Memory B cell (primary cell): ENCODE data around the gene TCF4.
A peak's percentile ranks its signal among the peaks of the same experiment; 100 is the strongest.

Experiments
- ATAC-seq: fragments of 150-1000 bp; cut with Tn5 transposase; 2 replicates; pipeline ENCODE4 v1.10.0; 2021; ENCODE audit warnings: low read depth, mild to moderate bottlenecking, moderate library complexity
- DNase-seq, 2 donors: peaks; one replicate each; pipeline ENCODE4 v3.0.0; 2022; ENCODE audit warnings: low spot score in 2 of 2
- H3K27ac Mint-ChIP-seq: one replicate; pipeline ENCODE4 v1.8.0; 2022; ENCODE audit warnings: mild to moderate bottlenecking, moderate library complexity, mixed read lengths
- H3K27me3 Mint-ChIP-seq: one replicate; pipeline ENCODE4 v1.8.0; 2022; ENCODE audit warnings: mixed read lengths
- H3K36me3 Mint-ChIP-seq: one replicate; pipeline ENCODE4 v1.8.0; 2022; ENCODE audit warnings: mild to moderate bottlenecking, mixed read lengths
- H3K4me1 Mint-ChIP-seq: one replicate; pipeline ENCODE4 v1.8.0; 2022; ENCODE audit warnings: mixed read lengths
- H3K4me3 Mint-ChIP-seq: one replicate; pipeline ENCODE4 v1.8.0; 2022; ENCODE audit warnings: mild to moderate bottlenecking, moderate library complexity, mixed read lengths
- H3K9me3 Mint-ChIP-seq: one replicate; pipeline ENCODE4 v1.8.0; 2022; ENCODE audit warnings: mixed read lengths

TCF4 gene

GRCh38 chr18:55319459-55320193, 268.4 kb downstream of the TCF4 start:
- DNase-seq, result no peak
- Mint-ChIP-seq H3K27ac (peak overlapping the region; percentile 97), H3K4me1 (peaks cover 33% of the 10 kb centered on the region), H3K27me3 (no peaks in the 10 kb centered on the region), H3K4me3 (peak overlapping the region; percentile 95), H3K9me3 (no peaks in the 10 kb centered on the region), H3K36me3 (peaks cover 6% of the 10 kb centered on the region)
- ATAC-seq, result no peak

GRCh38 chr18:55318951-55319441, 269.0 kb downstream of the TCF4 start:
- ATAC-seq (no peak), DNase-seq (no peak)
- H3K4me3 Mint-ChIP-seq, result peak overlapping the region; percentile 95
- H3K9me3 Mint-ChIP-seq, result no peaks in the 10 kb centered on the region
- H3K4me1 Mint-ChIP-seq, result peaks cover 35% of the 10 kb centered on the region
- H3K27me3 Mint-ChIP-seq, result no peaks in the 10 kb centered on the region
- H3K27ac Mint-ChIP-seq, result peak overlapping the region; percentile 97
- peaks cover 6% of the 10 kb centered on the region for H3K36me3 Mint-ChIP-seq

- ATAC-seq, result no peak
- Mint-ChIP-seq H3K4me1 (peaks cover 40% of the 10 kb centered on the region), H3K27ac (peak overlapping the region; percentile 97), H3K4me3 (peak overlapping the region; percentile 95), H3K27me3 (no peaks in the 10 kb centered on the region), H3K9me3 (no peaks in the 10 kb centered on the region), H3K36me3 (peaks cover 6% of the 10 kb centered on the region)
- DNase-seq, result no peak
Observed at GRCh38 chr18:55317864-55318263, 270.1 kb downstream of the TCF4 start.

DNA sequence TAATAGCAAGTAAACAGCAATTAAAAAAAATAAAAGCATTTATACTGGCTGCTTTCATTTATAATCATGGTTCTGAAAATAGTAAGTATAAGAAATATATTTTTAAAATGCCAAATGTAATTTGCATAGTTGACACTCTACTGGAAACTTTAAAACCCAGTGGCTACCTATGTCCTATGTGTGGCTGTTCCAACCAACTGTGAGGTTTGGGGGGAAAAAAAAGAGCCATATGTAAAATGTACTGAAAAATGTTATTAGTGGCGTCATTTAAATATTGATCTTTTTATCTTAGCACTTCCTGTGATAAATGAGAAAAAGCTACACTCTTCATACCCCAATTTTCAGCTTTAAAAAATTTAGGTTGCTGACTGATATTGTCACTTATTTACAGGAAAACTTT, 270.7 kb downstream of the TCF4 start:
- peaks cover 43% of the 10 kb centered on the region for H3K4me1 Mint-ChIP-seq
- H3K36me3 Mint-ChIP-seq, result peaks cover 6% of the 10 kb centered on the region
- H3K9me3 Mint-ChIP-seq, result no peaks in the 10 kb centered on the region
- peak overlapping the region; percentile 97 for H3K27ac Mint-ChIP-seq
- no peak for DNase-seq
- ATAC-seq, result no peak
- H3K4me3 Mint-ChIP-seq, result peak overlapping the region; percentile 95
- no peaks in the 10 kb centered on the region for H3K27me3 Mint-ChIP-seq

DNA sequence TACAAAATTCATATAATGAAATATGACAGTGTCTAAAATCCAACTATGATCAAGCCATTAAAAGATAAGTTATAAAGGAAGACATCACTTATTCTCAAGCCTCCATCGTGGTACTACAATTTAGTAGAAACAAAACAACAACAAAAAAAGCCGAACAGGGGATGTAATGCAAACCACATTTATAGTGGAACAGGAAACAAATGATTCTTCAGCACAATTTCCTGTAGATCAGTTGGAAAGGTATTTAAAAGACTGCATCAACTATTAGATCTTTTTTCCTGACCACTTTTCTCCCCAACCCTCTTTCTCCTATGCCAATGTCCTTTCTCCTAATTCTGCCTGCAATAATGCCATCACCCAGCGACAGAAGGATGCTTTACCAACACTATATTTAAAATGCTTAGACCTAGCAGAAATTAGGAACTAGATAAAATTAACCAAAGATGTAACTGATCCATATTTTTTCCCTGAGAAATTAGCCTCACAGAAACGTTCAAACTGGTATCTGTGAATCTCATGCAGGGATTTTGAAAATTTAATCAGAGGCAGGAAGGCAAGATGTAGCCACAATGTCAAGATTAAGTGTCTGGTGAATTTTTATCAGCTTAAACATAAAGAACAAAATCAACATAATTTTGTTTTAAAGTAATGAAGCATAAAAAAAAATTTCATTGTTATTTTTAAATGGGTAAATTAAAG, 271.4 kb downstream of the TCF4 start:
- H3K4me1 Mint-ChIP-seq, result peaks cover 47% of the 10 kb centered on the region
- peaks cover 6% of the 10 kb centered on the region for H3K36me3 Mint-ChIP-seq
- H3K27me3 Mint-ChIP-seq, result no peaks in the 10 kb centered on the region
- no peaks in the 10 kb centered on the region for H3K9me3 Mint-ChIP-seq
- no peak for ATAC-seq
- DNase-seq, result no peak
- H3K4me3 Mint-ChIP-seq, result peak overlapping the region; percentile 78
- H3K27ac Mint-ChIP-seq, result peak overlapping the region; percentile 61

GRCh38 chr18:55314615-55315237, 273.3 kb downstream of the TCF4 start:
- DNase-seq, result no peak
- Mint-ChIP-seq H3K27me3 (no peaks in the 10 kb centered on the region), H3K9me3 (no peaks in the 10 kb centered on the region), H3K4me1 (peaks cover 62% of the 10 kb centered on the region), H3K4me3 (peak overlapping the region; percentile 41), H3K36me3 (peaks cover 10% of the 10 kb centered on the region), H3K27ac (peak overlapping the region; percentile 82)
- no peak for ATAC-seq

DNA sequence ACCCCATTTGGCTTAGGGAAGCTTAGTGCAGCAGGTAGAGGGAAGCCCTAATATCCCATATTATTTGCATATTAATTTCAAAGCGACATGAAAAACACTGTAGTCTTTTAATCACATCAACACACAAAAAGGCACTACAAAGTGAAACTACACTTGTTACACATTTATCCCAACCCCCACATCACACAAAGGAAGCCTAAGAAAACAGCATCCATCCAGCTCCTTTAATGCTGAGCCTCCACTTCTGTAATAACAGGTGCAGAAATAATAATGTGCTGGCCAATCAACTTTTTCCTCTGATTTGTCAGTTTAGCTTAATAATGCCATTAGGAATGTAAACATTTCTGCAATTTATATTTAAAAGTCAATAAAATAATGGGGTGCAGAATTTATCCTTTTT, 274.0 kb downstream of the TCF4 start:
- Mint-ChIP-seq H3K27ac (peak overlapping the region; percentile 82), H3K27me3 (no peaks in the 10 kb centered on the region), H3K4me3 (peak overlapping the region; percentile 55), H3K9me3 (no peaks in the 10 kb centered on the region), H3K36me3 (peaks cover 10% of the 10 kb centered on the region), H3K4me1 (peaks cover 61% of the 10 kb centered on the region)
- ATAC-seq (peak; percentile 14), DNase-seq (no peak)

DNA sequence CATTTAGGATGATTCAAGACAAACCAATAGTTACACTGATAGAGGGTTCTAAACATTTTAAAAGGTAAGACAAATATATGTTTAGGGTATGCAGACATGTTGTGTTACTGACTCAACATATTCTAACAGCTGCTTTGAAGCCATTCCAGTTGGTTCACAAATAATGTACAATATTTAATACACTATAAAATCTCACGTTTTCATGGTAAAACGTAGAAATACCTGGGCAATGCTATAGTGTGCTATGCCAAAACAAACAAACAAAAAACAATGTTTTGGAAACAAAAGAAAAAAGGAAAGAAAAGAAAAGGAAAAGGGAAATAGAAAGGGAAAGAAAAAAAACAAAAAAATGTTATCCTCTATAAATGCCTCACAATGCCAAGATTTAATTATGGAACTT, 277.1 kb downstream of the TCF4 start:
- peak overlapping the region; percentile 82 for H3K27ac Mint-ChIP-seq

DNA sequence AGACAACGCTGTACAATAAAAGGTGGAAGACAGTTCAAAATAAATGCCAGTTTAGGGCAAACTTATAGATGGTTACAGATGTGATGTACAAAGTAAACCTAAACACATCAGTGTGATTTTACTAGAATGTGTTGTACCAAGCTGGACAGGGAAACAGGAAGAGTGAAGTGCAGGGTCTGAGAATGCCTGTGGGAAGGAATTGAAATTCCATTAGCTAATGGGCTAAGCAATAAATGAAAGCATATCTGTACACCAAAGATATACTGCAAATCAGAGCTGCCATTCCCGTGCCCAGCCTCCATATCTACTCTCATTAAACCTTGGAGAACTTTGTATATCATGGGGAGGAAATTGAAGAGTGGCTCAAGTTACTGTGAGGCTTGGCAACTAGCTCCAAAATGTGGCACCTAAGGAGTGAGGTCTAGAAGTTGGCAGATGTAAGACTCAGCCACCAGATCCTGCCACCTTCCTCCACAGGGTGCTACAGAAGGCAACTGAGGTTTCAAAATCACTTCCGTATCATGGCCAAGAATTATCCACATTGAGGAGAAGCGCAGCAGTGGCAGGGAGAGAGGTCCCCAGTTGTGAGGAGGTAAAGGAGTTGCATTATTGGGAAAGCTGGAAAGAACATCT, 277.8 kb downstream of the TCF4 start:
- no peaks in the 10 kb centered on the region for H3K9me3 Mint-ChIP-seq
- H3K36me3 Mint-ChIP-seq, result peaks cover 16% of the 10 kb centered on the region
- H3K4me3 Mint-ChIP-seq, result peak overlapping the region; percentile 33
- DNase-seq, result no peak
- peaks cover 60% of the 10 kb centered on the region for H3K4me1 Mint-ChIP-seq
- ATAC-seq, result no peak
- H3K27ac Mint-ChIP-seq, result peak overlapping the region; percentile 65
- no peaks in the 10 kb centered on the region for H3K27me3 Mint-ChIP-seq

More for the DNA sequence above, 277.1 kb downstream of the TCF4 start:
- Mint-ChIP-seq H3K27me3 (no peaks in the 10 kb centered on the region), H3K36me3 (peaks cover 16% of the 10 kb centered on the region), H3K4me1 (peaks cover 59% of the 10 kb centered on the region), H3K4me3 (no peak overlapping the region), H3K9me3 (no peaks in the 10 kb centered on the region)
- ATAC-seq, result no peak
- no peak for DNase-seq

GRCh38 chr18:55309249-55309648, 278.7 kb downstream of the TCF4 start:
- H3K4me1 Mint-ChIP-seq, result peaks cover 58% of the 10 kb centered on the region
- peaks cover 18% of the 10 kb centered on the region for H3K36me3 Mint-ChIP-seq
- ATAC-seq, result no peak
- H3K4me3 Mint-ChIP-seq, result no peak overlapping the region
- no peaks in the 10 kb centered on the region for H3K9me3 Mint-ChIP-seq
- DNase-seq, result no peak
- peak overlapping the region; percentile 65 for H3K27ac Mint-ChIP-seq
- no peaks in the 10 kb centered on the region for H3K27me3 Mint-ChIP-seq

- DNase-seq, result no peak
- Mint-ChIP-seq H3K36me3 (peaks cover 24% of the 10 kb centered on the region), H3K4me1 (peaks cover 58% of the 10 kb centered on the region), H3K9me3 (no peaks in the 10 kb centered on the region), H3K27me3 (no peaks in the 10 kb centered on the region), H3K27ac (peak overlapping the region; percentile 68), H3K4me3 (peak overlapping the region; percentile 69)
- peak; percentile 71 for ATAC-seq
Observed at GRCh38 chr18:55307505-55307904, 280.5 kb downstream of the TCF4 start.

- no peak for ATAC-seq
- Mint-ChIP-seq H3K9me3 (no peaks in the 10 kb centered on the region), H3K4me3 (peak overlapping the region; percentile 34), H3K27me3 (no peaks in the 10 kb centered on the region), H3K36me3 (peaks cover 26% of the 10 kb centered on the region), H3K27ac (peak overlapping the region; percentile 60), H3K4me1 (peaks cover 58% of the 10 kb centered on the region)
- no peak for DNase-seq
Observed at GRCh38 chr18:55306359-55307024, 281.5 kb downstream of the TCF4 start.

GRCh38 chr18:55302167-55302833, 285.7 kb downstream of the TCF4 start:
- H3K27ac Mint-ChIP-seq, result peak overlapping the region; percentile 36
- peak; percentile 47 for ATAC-seq

More at GRCh38 chr18:55302167-55302833, 285.7 kb downstream of the TCF4 start:
- Mint-ChIP-seq H3K9me3 (no peaks in the 10 kb centered on the region), H3K4me1 (peaks cover 63% of the 10 kb centered on the region), H3K4me3 (peak overlapping the region; percentile 78), H3K36me3 (peaks cover 23% of the 10 kb centered on the region), H3K27me3 (no peaks in the 10 kb centered on the region)
- DNase-seq, result no peak
